Brain microvascular endothelial cell (primary cell): Measurements from ENCODE around the gene AATF.

Experiments used
- DNase-seq: peaks from one replicate; pipeline ENCODE4 v3.0.0-alpha.2; 2020
- H3K27ac ChIP-seq: fragments of 250-450 bp; sonication (Bioruptor Pico); 2 replicates; pipeline ENCODE4 v1.5.1; 2020; ENCODE audit warnings: mild to moderate bottlenecking, moderate library complexity
- H3K27me3 ChIP-seq: fragments of 250-450 bp; sonication (Bioruptor Pico); replicated peaks from 2 replicates; pipeline ENCODE4 v1.5.1; 2020; ENCODE audit warnings: mild to moderate bottlenecking
- H3K36me3 ChIP-seq: fragments of 250-450 bp; sonication (Bioruptor Pico); replicated peaks from 2 replicates; pipeline ENCODE4 v1.5.1; 2020; ENCODE audit warnings: mild to moderate bottlenecking
- H3K4me3 ChIP-seq: 2 replicates; pipeline ENCODE4 v1.5.1; 2011; ENCODE audit warnings: low read depth, mild to moderate bottlenecking, control low read depth, low read length, moderate library complexity
- in situ Hi-C: cut with HindIII; loops from 2 replicates; pipeline ENCODE4 v1.10.0; 2017; ENCODE audit warnings: low sequenced_read_pairs, low pct_ligation_motif_present
- TF ChIP-seq, protein P1 (sequence below): IDR thresholded peaks from 2 replicates; pipeline ENCODE4 v1.5.1; 2011; ENCODE audit warnings: low read depth, mild to moderate bottlenecking, moderate library complexity, low read length, control low read depth, inconsistent platforms; ENCODE audit errors: missing control alignments

AATF gene

GRCh38 chr17:37017404-37017803 is 68.7 kb downstream of the AATF start:
- no peak for DNase-seq
- no peak overlapping the region for H3K27ac ChIP-seq
- H3K4me3 ChIP-seq = no peak overlapping the region
- in situ Hi-C loops = no loop called here
- TF ChIP-seq, protein P1, sequence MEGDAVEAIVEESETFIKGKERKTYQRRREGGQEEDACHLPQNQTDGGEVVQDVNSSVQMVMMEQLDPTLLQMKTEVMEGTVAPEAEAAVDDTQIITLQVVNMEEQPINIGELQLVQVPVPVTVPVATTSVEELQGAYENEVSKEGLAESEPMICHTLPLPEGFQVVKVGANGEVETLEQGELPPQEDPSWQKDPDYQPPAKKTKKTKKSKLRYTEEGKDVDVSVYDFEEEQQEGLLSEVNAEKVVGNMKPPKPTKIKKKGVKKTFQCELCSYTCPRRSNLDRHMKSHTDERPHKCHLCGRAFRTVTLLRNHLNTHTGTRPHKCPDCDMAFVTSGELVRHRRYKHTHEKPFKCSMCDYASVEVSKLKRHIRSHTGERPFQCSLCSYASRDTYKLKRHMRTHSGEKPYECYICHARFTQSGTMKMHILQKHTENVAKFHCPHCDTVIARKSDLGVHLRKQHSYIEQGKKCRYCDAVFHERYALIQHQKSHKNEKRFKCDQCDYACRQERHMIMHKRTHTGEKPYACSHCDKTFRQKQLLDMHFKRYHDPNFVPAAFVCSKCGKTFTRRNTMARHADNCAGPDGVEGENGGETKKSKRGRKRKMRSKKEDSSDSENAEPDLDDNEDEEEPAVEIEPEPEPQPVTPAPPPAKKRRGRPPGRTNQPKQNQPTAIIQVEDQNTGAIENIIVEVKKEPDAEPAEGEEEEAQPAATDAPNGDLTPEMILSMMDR = no peak
- H3K27me3 ChIP-seq = no peaks in the 10 kb centered on the region
- H3K36me3 ChIP-seq = no peaks in the 10 kb centered on the region

GRCh38 chr17:37019117-37019740 is 70.5 kb downstream of the AATF start:
- H3K36me3 ChIP-seq = no peaks in the 10 kb centered on the region
- TF ChIP-seq, protein P1 = no peak
- H3K27ac ChIP-seq = no peak overlapping the region
- H3K4me3 ChIP-seq = no peak overlapping the region
- no peak for DNase-seq
- H3K27me3 ChIP-seq = no peaks in the 10 kb centered on the region
- in situ Hi-C loops = no loop called here

DNA sequence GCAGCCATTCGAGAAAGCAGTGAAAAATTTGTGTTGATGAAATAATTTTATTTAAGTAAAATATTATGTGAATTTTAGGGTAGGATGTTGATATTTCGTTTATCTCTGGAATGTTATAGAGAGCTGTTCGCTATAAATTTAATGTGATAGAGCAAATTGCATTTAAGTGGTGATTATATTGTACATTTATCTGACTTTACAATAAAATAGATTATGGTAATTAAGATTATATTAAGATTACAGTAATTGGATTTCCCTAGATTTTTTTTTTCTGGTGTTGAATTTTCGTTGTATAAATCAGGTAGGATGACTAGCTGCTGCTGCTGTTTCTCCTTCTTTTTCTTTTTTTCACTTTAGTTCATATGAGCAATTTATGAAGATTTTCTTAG is 71.0 kb downstream of the AATF start:
- Histone ChIP-seq H3K4me3 (no peak overlapping the region), H3K27ac (no peak overlapping the region), H3K27me3 (no peaks in the 10 kb centered on the region), H3K36me3 (no peaks in the 10 kb centered on the region)
- TF ChIP-seq, protein P1 = no peak
- in situ Hi-C loops = no loop called here
- DNase-seq = no peak

GRCh38 chr17:37024181-37024637 is 75.5 kb downstream of the AATF start:
- no peak for DNase-seq
- TF ChIP-seq, protein P1 = no peak
- Histone ChIP-seq H3K27me3 (no peaks in the 10 kb centered on the region), H3K36me3 (no peaks in the 10 kb centered on the region), H3K27ac (no peak overlapping the region), H3K4me3 (no peak overlapping the region)
- in situ Hi-C loops = no loop called here

DNA sequence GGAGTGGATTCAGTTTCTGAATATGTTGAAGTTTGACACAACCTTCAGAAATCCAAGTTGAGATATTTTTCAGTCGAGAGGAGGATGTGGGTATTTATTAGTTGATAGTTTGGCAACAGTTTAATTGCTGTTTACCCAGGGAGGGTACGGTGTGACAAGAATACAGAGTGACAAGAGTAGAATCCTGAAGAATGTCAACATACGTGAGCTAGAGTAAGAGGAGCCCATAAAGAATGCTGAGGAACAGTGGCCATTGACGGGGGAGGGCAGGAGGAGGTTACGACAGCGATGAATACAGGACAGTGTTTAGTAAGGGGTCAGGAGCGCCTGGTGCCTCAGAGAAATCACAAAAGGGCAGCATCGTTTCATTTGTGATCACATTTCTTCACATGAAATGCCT is 76.5 kb downstream of the AATF start:
- H3K27ac ChIP-seq = no peak overlapping the region
- TF ChIP-seq, protein P1 = no peak
- no peaks in the 10 kb centered on the region for H3K36me3 ChIP-seq
- H3K27me3 ChIP-seq = no peaks in the 10 kb centered on the region
- in situ Hi-C loops = no loop called here
- DNase-seq = no peak
- no peak overlapping the region for H3K4me3 ChIP-seq
